ENCODE results near the gene SEPTIN11.

Gene SEPTIN11

DNA sequence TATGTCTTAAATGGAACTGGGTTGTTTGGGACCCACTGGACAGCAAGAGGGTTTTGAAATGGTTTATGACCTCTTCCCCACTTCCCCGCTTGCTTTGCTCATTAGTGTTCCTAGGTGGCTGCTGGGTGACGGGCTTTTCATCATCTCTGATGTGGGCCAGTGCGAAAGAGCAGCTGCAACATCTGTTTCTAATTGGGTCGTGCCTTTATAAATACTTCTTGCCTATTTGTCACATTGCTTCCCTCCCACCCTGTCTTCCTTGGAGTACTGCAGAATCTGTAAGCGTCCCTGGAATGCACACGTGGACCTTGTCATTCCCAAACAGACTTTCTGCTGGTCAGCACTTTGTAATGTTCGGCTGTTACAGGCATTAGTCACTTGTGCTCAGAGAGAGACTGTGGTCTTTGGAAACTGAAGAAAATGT lies 35.2 kb downstream of the SEPTIN11 start:
- DNase-seq (ENCODE audit: low spot score): peak; percentile 42
- no peak overlapping the region for H2BK5ac ChIP-seq (ENCODE audit: low read length)
- WGBS, 2 donors (ENCODE audit: extremely low coverage in 2 of 2, insufficient read length in 2 of 2, insufficient replicate concordance in 1 of 2): no CpG with 5 or more reads among the region's 7 CpGs
- no peak overlapping the region for H3K4ac ChIP-seq (ENCODE audit: low read length)
- H2AK5ac ChIP-seq (ENCODE audit: low read depth, low read length): no peak overlapping the region
- no peak overlapping the region for H2BK12ac ChIP-seq (ENCODE audit: low read length)
- H3K36me3 ChIP-seq (replicated peaks in 1 of 2; ENCODE audit: control insufficient read depth in 2 of 2, insufficient read depth in 2 of 2, low read length in 2 of 2): peaks cover 0 to 16% of the 10 kb centered on the region in 2 donors
- no peaks in the 10 kb centered on the region for H3K27me3 ChIP-seq (ENCODE audit: control insufficient read depth in 3 of 3, insufficient read depth in 3 of 3, low read depth in 1 of 3, low read length in 3 of 3)
- peaks cover 0 to 7% of the 10 kb centered on the region in 2 donors for H3K9me3 ChIP-seq (replicated peaks in 1 of 2; ENCODE audit: control insufficient read depth in 2 of 2, insufficient read depth in 1 of 2, low read depth in 1 of 2, low read length in 2 of 2)
- no peak overlapping the region for H3K4me2 ChIP-seq (ENCODE audit: insufficient read depth, low read length, poor library complexity, severe bottlenecking)
- no peak overlapping the region for H4K8ac ChIP-seq (ENCODE audit: low read depth, low read length)
- H3K79me1 ChIP-seq (ENCODE audit: low read depth, low read length): peaks cover 7% of the 10 kb centered on the region
- peak overlapping the region; percentile 3 for H3K27ac ChIP-seq (replicated peaks; ENCODE audit: low read length)
- no peak overlapping the region for H3K23ac ChIP-seq (ENCODE audit: low read depth, low read length, poor library complexity)
- H3K18ac ChIP-seq (ENCODE audit: low read length): no peak overlapping the region
- H2BK15ac ChIP-seq (ENCODE audit: low read length): no peak overlapping the region
- H3K9ac ChIP-seq (ENCODE audit: low read depth, low read length, poor library complexity): no peak overlapping the region
- no peak overlapping the region for H4K91ac ChIP-seq (ENCODE audit: low read depth, low read length, poor library complexity)
- H3K4me1 ChIP-seq (ENCODE audit: control insufficient read depth in 2 of 2, insufficient read depth in 1 of 2, low read depth in 1 of 2, low read length in 2 of 2): peaks cover 26 to 27% of the 10 kb centered on the region in 2 donors
- H2AFZ ChIP-seq (ENCODE audit: low read length): no peak overlapping the region
- H3K14ac ChIP-seq (ENCODE audit: low read length): no peak overlapping the region
- no peak overlapping the region for H3K4me3 ChIP-seq (ENCODE audit: low read length in 2 of 2)
- no peak overlapping the region for H2BK120ac ChIP-seq (ENCODE audit: low read depth, low read length)

DNA sequence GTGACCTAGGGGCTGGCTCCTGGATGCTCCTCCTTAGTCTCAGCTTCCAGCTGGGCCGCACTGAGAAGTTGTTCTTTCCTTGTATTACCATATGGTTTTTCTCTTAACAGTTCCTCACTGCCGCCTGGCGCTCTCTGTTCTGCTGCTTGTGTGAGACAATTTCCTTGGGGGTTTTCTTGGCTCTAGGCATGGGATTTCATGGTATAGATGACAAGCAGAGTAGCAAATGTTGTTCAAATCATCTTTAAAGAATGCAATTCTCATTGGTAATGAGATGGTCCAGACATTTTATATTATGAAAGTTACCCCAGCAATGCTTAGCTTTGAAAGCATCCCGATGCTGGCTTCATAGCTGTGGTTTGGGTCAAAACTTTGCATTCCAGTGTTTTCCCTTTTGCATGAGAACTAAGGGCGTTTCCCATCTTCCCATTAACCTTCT lies 37.6 kb downstream of the SEPTIN11 start:
- no CpG with 5 or more reads among the region's 5 CpGs for WGBS, 2 donors (ENCODE audit: extremely low coverage in 2 of 2, insufficient read length in 2 of 2, insufficient replicate concordance in 1 of 2)
- Histone ChIP-seq H3K36me3 (replicated peaks in 1 of 2; ENCODE audit: control insufficient read depth in 2 of 2, insufficient read depth in 2 of 2, low read length in 2 of 2) (peaks cover 2 to 27% of the 10 kb centered on the region in 2 donors), H3K14ac (ENCODE audit: low read length) (no peak overlapping the region), H2AK5ac (ENCODE audit: low read depth, low read length) (no peak overlapping the region), H3K4ac (ENCODE audit: low read length) (no peak overlapping the region), H2BK120ac (ENCODE audit: low read depth, low read length) (no peak overlapping the region), H3K27me3 (ENCODE audit: control insufficient read depth in 3 of 3, insufficient read depth in 3 of 3, low read depth in 1 of 3, low read length in 3 of 3) (no peaks in the 10 kb centered on the region), H3K4me1 (ENCODE audit: control insufficient read depth in 2 of 2, insufficient read depth in 1 of 2, low read depth in 1 of 2, low read length in 2 of 2) (peaks cover 18 to 20% of the 10 kb centered on the region in 2 donors), H3K27ac (replicated peaks; ENCODE audit: low read length) (no peak overlapping the region), H3K4me3 (ENCODE audit: low read length in 2 of 2) (no peak overlapping the region), H3K4me2 (ENCODE audit: insufficient read depth, low read length, poor library complexity, severe bottlenecking) (no peak overlapping the region), H2BK12ac (ENCODE audit: low read length) (no peak overlapping the region), H2AFZ (ENCODE audit: low read length) (no peak overlapping the region), H3K23ac (ENCODE audit: low read depth, low read length, poor library complexity) (no peak overlapping the region), H3K18ac (ENCODE audit: low read length) (no peak overlapping the region), H4K8ac (ENCODE audit: low read depth, low read length) (no peak overlapping the region), H4K91ac (ENCODE audit: low read depth, low read length, poor library complexity) (no peak overlapping the region), H2BK5ac (ENCODE audit: low read length) (no peak overlapping the region), H2BK15ac (ENCODE audit: low read length) (no peak overlapping the region), H3K79me1 (ENCODE audit: low read depth, low read length) (peaks cover 6% of the 10 kb centered on the region), H3K9me3 (replicated peaks in 1 of 2; ENCODE audit: control insufficient read depth in 2 of 2, insufficient read depth in 1 of 2, low read depth in 1 of 2, low read length in 2 of 2) (peaks cover 0 to 17% of the 10 kb centered on the region in 2 donors), H3K9ac (ENCODE audit: low read depth, low read length, poor library complexity) (no peak overlapping the region)
- no peak for DNase-seq (ENCODE audit: low spot score)

DNA sequence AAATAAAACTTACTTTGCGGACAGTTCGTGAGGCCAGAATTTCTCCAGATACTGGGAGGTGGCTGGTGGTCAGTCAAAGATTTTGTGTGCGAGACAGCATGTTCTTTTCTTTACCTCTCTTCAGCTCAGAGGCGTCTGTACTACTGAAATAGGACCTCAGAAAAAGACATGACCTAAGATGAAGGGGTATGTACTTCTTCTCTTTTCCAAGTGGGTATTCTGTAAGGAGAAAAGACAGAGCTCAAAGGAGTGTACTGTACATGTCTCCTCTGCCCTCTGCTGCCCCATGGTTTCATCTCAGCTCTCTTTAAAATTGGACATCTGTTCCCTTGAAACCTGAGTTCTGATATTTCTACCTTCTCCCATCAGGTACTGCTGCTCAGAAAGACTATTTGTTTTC lies 38.1 kb downstream of the SEPTIN11 start:
- no peaks in the 10 kb centered on the region for H3K27me3 ChIP-seq (ENCODE audit: control insufficient read depth in 3 of 3, insufficient read depth in 3 of 3, low read depth in 1 of 3, low read length in 3 of 3)
- H3K23ac ChIP-seq (ENCODE audit: low read depth, low read length, poor library complexity): no peak overlapping the region
- peaks cover 18 to 20% of the 10 kb centered on the region in 2 donors for H3K4me1 ChIP-seq (ENCODE audit: control insufficient read depth in 2 of 2, insufficient read depth in 1 of 2, low read depth in 1 of 2, low read length in 2 of 2)
- no peak for DNase-seq (ENCODE audit: low spot score)
- H3K27ac ChIP-seq (replicated peaks; ENCODE audit: low read length): no peak overlapping the region
- peaks cover 2 to 27% of the 10 kb centered on the region in 2 donors for H3K36me3 ChIP-seq (replicated peaks in 1 of 2; ENCODE audit: control insufficient read depth in 2 of 2, insufficient read depth in 2 of 2, low read length in 2 of 2)
- H3K18ac ChIP-seq (ENCODE audit: low read length): no peak overlapping the region
- no peak overlapping the region for H2AFZ ChIP-seq (ENCODE audit: low read length)
- no peak overlapping the region for H3K4ac ChIP-seq (ENCODE audit: low read length)
- H3K4me2 ChIP-seq (ENCODE audit: insufficient read depth, low read length, poor library complexity, severe bottlenecking): no peak overlapping the region
- no peak overlapping the region for H3K4me3 ChIP-seq (ENCODE audit: low read length in 2 of 2)
- no peak overlapping the region for H4K8ac ChIP-seq (ENCODE audit: low read depth, low read length)
- H4K91ac ChIP-seq (ENCODE audit: low read depth, low read length, poor library complexity): no peak overlapping the region
- no peak overlapping the region for H3K9ac ChIP-seq (ENCODE audit: low read depth, low read length, poor library complexity)
- no peak overlapping the region for H2BK5ac ChIP-seq (ENCODE audit: low read length)
- no peak overlapping the region for H3K14ac ChIP-seq (ENCODE audit: low read length)
- H2BK15ac ChIP-seq (ENCODE audit: low read length): no peak overlapping the region
- no peak overlapping the region for H2BK12ac ChIP-seq (ENCODE audit: low read length)
- peaks cover 0 to 17% of the 10 kb centered on the region in 2 donors for H3K9me3 ChIP-seq (replicated peaks in 1 of 2; ENCODE audit: control insufficient read depth in 2 of 2, insufficient read depth in 1 of 2, low read depth in 1 of 2, low read length in 2 of 2)
- H3K79me1 ChIP-seq (ENCODE audit: low read depth, low read length): peaks cover 6% of the 10 kb centered on the region
- H2AK5ac ChIP-seq (ENCODE audit: low read depth, low read length): no peak overlapping the region
- no CpG with 5 or more reads among the region's 4 CpGs for WGBS, 2 donors (ENCODE audit: extremely low coverage in 2 of 2, insufficient read length in 2 of 2, insufficient replicate concordance in 1 of 2)
- H2BK120ac ChIP-seq (ENCODE audit: low read depth, low read length): no peak overlapping the region

DNA sequence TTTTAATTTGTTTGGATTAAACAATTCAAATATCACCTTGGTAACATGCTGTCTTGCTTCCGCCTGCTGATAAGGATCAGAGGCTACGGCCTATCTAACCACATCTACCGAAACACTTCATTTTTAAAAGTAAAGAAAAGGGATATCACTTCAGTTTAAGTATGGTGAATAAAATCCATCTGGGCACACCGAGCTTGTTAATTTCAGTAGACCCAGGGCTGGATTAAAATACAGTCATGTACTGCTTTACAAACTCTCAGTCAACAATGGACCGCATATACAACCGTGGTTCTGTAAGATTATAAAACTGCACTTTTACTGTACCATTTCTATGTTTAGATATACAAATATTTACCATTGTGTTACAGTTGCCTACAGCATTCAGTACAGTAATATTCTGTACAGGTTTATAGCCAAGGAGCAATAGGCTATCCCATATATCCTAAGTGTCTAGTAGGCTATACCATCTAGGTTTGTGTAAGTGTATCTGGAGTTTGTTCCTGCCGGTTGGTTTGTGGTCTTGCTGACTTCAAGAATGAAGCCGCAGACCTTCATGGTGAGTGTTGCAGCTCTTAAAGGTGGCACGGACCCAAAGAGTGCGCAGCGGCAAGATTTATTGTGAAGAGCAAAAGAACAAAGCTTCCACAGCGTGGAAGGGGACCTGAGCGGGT lies 40.0 kb downstream of the SEPTIN11 start:
- Histone ChIP-seq H3K9me3 (replicated peaks in 1 of 2; ENCODE audit: control insufficient read depth in 2 of 2, insufficient read depth in 1 of 2, low read depth in 1 of 2, low read length in 2 of 2) (peaks cover 0 to 17% of the 10 kb centered on the region in 2 donors), H2BK120ac (ENCODE audit: low read depth, low read length) (no peak overlapping the region), H3K4me1 (ENCODE audit: control insufficient read depth in 2 of 2, insufficient read depth in 1 of 2, low read depth in 1 of 2, low read length in 2 of 2) (peaks cover 13 to 14% of the 10 kb centered on the region in 2 donors), H3K4me3 (ENCODE audit: low read length in 2 of 2) (no peak overlapping the region), H3K36me3 (replicated peaks in 1 of 2; ENCODE audit: control insufficient read depth in 2 of 2, insufficient read depth in 2 of 2, low read length in 2 of 2) (peaks cover 2 to 29% of the 10 kb centered on the region in 2 donors), H2BK5ac (ENCODE audit: low read length) (no peak overlapping the region), H3K9ac (ENCODE audit: low read depth, low read length, poor library complexity) (no peak overlapping the region), H3K4ac (ENCODE audit: low read length) (no peak overlapping the region), H4K8ac (ENCODE audit: low read depth, low read length) (no peak overlapping the region), H3K14ac (ENCODE audit: low read length) (no peak overlapping the region), H2AK5ac (ENCODE audit: low read depth, low read length) (no peak overlapping the region), H2BK15ac (ENCODE audit: low read length) (no peak overlapping the region), H3K18ac (ENCODE audit: low read length) (no peak overlapping the region), H2BK12ac (ENCODE audit: low read length) (no peak overlapping the region), H3K4me2 (ENCODE audit: insufficient read depth, low read length, poor library complexity, severe bottlenecking) (no peak overlapping the region), H4K91ac (ENCODE audit: low read depth, low read length, poor library complexity) (no peak overlapping the region), H3K27me3 (ENCODE audit: control insufficient read depth in 3 of 3, insufficient read depth in 3 of 3, low read depth in 1 of 3, low read length in 3 of 3) (no peaks in the 10 kb centered on the region), H3K27ac (replicated peaks; ENCODE audit: low read length) (no peak overlapping the region), H3K23ac (ENCODE audit: low read depth, low read length, poor library complexity) (no peak overlapping the region), H3K79me1 (ENCODE audit: low read depth, low read length) (no peaks in the 10 kb centered on the region), H2AFZ (ENCODE audit: low read length) (no peak overlapping the region)
- DNase-seq (ENCODE audit: low spot score): no peak
- no CpG with 5 or more reads among the region's 13 CpGs for WGBS, 2 donors (ENCODE audit: extremely low coverage in 2 of 2, insufficient read length in 2 of 2, insufficient replicate concordance in 1 of 2)
